Measurements from ENCODE around the gene ATP8A1. TPM values are rescaled to one million over a fixed set of nuclear protein-coding genes. Genes with fewer than 3 reads are reported as not detected.
"Not testable (repeated sequence)": the region's sequence is repeated elsewhere in the genome, so short reads cannot be mapped to it uniquely, and the experiment has no call there.

ATP8A1 gene
- total RNA-seq, 1 donor from 2014 or later = 39.7 TPM

DNA sequence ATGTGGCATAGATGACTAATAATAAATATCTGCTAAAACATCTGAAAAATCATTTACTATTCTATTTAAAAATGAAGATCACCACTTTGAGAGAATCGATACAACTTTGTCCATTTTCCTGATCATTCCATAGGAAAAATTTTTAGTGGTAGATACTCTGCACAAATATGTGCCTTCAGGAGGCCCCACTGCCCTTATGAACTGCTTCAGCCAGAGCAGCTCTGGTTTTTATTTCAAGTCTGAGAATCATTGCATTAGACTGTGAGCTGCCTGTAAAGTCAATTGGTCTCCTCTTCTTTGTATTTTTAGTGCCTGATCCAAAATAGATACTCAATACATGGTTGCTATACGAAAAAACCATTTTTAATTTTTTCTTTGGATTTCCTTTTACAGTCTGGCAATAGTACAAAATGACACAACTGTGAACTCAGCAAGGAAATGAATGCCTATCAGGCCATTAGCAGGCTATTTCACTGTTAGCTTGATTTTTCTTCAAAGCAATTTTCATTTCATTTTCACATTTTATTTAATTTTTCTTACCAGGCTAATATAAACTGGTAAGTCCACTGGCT, 190.5 kb downstream of the ATP8A1 start:
- Histone ChIP-seq H3K4me3 (ENCODE audit: low read length in 3 of 3) (no peak overlapping the region), H3K27ac (ENCODE audit: low read depth, low read length) (no peak overlapping the region), H3K36me3 (ENCODE audit: control insufficient read depth in 3 of 3, insufficient read depth in 3 of 3, low read length in 3 of 3) (peaks cover 6 to 15% (median 8%) of the 10 kb centered on the region in 3 donors), H3K9ac (ENCODE audit: low read depth in 1 of 3, low read length in 3 of 3) (no peak overlapping the region), H3K9me3 (ENCODE audit: control insufficient read depth in 3 of 3, low read length in 3 of 3) (no peaks in the 10 kb centered on the region), H3K4me1 (ENCODE audit: control insufficient read depth in 3 of 3, insufficient read depth in 3 of 3, low read length in 3 of 3) (no peaks in the 10 kb centered on the region), H3K27me3 (ENCODE audit: control insufficient read depth in 3 of 3, insufficient read depth in 3 of 3, low read length in 3 of 3) (no peaks in the 10 kb centered on the region)

- Histone ChIP-seq H3K9me3 (ENCODE audit: control insufficient read depth in 3 of 3, low read length in 3 of 3) (no peaks in the 10 kb centered on the region), H3K4me3 (ENCODE audit: low read length in 3 of 3) (no peak overlapping the region), H3K27me3 (ENCODE audit: control insufficient read depth in 3 of 3, insufficient read depth in 3 of 3, low read length in 3 of 3) (no peaks in the 10 kb centered on the region), H3K27ac (ENCODE audit: low read depth, low read length) (no peak overlapping the region), H3K9ac (ENCODE audit: low read depth in 1 of 3, low read length in 3 of 3) (no peak overlapping the region), H3K36me3 (ENCODE audit: control insufficient read depth in 3 of 3, insufficient read depth in 3 of 3, low read length in 3 of 3) (peaks cover 6 to 15% (median 8%) of the 10 kb centered on the region in 3 donors), H3K4me1 (ENCODE audit: control insufficient read depth in 3 of 3, insufficient read depth in 3 of 3, low read length in 3 of 3) (no peaks in the 10 kb centered on the region)
Measured at GRCh38 chr4:42464550-42465094, 192.3 kb downstream of the ATP8A1 start.

DNA sequence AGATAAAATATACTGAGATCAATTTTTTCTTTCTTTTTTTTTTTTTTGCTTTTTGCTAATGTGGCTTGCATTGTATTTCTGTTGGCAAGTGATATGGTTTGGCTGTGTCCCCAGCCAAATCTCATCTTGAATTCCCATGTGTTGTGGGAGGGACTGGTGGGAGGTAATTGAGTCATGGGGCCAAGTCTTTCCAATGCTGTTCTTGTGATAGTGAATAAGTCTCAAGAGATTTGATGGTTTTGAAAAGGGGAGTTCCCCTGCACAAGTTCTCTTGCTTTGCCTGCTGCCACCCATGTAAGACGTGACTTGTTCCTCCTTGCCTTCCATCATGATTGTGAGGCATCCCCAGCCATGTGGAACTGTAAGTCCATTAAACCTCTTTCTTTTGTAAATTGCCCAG, 195.7 kb downstream of the ATP8A1 start:
- not testable (repeated sequence) for H3K9ac ChIP-seq (ENCODE audit: low read depth in 1 of 3, low read length in 3 of 3); H3K27me3 ChIP-seq (ENCODE audit: control insufficient read depth in 3 of 3, insufficient read depth in 3 of 3, low read length in 3 of 3); H3K4me3 ChIP-seq (ENCODE audit: low read length in 3 of 3); H3K27ac ChIP-seq (ENCODE audit: low read depth, low read length); H3K9me3 ChIP-seq (ENCODE audit: control insufficient read depth in 3 of 3, low read length in 3 of 3); H3K4me1 ChIP-seq (ENCODE audit: control insufficient read depth in 3 of 3, insufficient read depth in 3 of 3, low read length in 3 of 3)
- peaks cover 6 to 15% (median 8%) of the 10 kb centered on the region in 3 donors for H3K36me3 ChIP-seq (ENCODE audit: control insufficient read depth in 3 of 3, insufficient read depth in 3 of 3, low read length in 3 of 3)

DNA sequence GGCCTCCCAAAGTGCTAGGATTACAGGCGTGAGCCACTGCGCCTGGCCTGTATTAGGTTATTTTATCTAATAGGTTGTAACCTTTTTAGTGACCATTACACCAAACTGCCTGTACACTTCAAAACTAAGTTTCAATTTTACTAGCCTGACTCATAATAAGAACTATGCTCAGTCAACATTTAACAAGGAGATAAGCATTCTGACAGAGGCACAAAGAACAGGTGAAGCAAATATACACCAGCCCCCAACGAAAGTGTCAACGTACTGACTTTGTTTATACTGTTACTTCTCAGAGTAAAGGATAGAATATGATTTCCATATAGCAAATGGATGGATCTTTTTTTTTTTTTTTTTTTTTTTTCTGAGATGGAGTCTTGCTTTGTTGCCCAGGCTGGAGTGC, 196.9 kb downstream of the ATP8A1 start:
- no peak overlapping the region for H3K27ac ChIP-seq (ENCODE audit: low read depth, low read length)
- no peaks in the 10 kb centered on the region for H3K4me1 ChIP-seq (ENCODE audit: control insufficient read depth in 3 of 3, insufficient read depth in 3 of 3, low read length in 3 of 3)
- H3K4me3 ChIP-seq (ENCODE audit: low read length in 3 of 3) = no peak overlapping the region
- H3K9me3 ChIP-seq (ENCODE audit: control insufficient read depth in 3 of 3, low read length in 3 of 3) = no peaks in the 10 kb centered on the region
- no peaks in the 10 kb centered on the region for H3K27me3 ChIP-seq (ENCODE audit: control insufficient read depth in 3 of 3, insufficient read depth in 3 of 3, low read length in 3 of 3)
- H3K9ac ChIP-seq (ENCODE audit: low read depth in 1 of 3, low read length in 3 of 3) = no peak overlapping the region
- peaks cover 6 to 16% (median 8%) of the 10 kb centered on the region in 3 donors for H3K36me3 ChIP-seq (ENCODE audit: control insufficient read depth in 3 of 3, insufficient read depth in 3 of 3, low read length in 3 of 3)

GRCh38 chr4:42458657-42459056, 198.2 kb downstream of the ATP8A1 start:
- H3K9ac ChIP-seq (ENCODE audit: low read depth in 1 of 3, low read length in 3 of 3) = no peak overlapping the region
- no peaks in the 10 kb centered on the region for H3K4me1 ChIP-seq (ENCODE audit: control insufficient read depth in 3 of 3, insufficient read depth in 3 of 3, low read length in 3 of 3)
- H3K27ac ChIP-seq (ENCODE audit: low read depth, low read length) = no peak overlapping the region
- no peaks in the 10 kb centered on the region for H3K27me3 ChIP-seq (ENCODE audit: control insufficient read depth in 3 of 3, insufficient read depth in 3 of 3, low read length in 3 of 3)
- no peaks in the 10 kb centered on the region for H3K9me3 ChIP-seq (ENCODE audit: control insufficient read depth in 3 of 3, low read length in 3 of 3)
- no peak overlapping the region for H3K4me3 ChIP-seq (ENCODE audit: low read length in 3 of 3)
- H3K36me3 ChIP-seq (ENCODE audit: control insufficient read depth in 3 of 3, insufficient read depth in 3 of 3, low read length in 3 of 3) = peaks cover 0 to 15% (median 4%) of the 10 kb centered on the region in 3 donors

GRCh38 chr4:42454755-42455420, 202.0 kb downstream of the ATP8A1 start:
- Histone ChIP-seq H3K27me3 (ENCODE audit: control insufficient read depth in 3 of 3, insufficient read depth in 3 of 3, low read length in 3 of 3) (no peaks in the 10 kb centered on the region), H3K9me3 (ENCODE audit: control insufficient read depth in 3 of 3, low read length in 3 of 3) (no peaks in the 10 kb centered on the region)

GRCh38 chr4:42453612-42454011, 203.3 kb downstream of the ATP8A1 start:
- H3K27ac ChIP-seq (ENCODE audit: low read depth, low read length) = no peak overlapping the region
- H3K36me3 ChIP-seq (ENCODE audit: control insufficient read depth in 3 of 3, insufficient read depth in 3 of 3, low read length in 3 of 3) = peaks cover 0 to 18% (median 15%) of the 10 kb centered on the region in 3 donors
- no peaks in the 10 kb centered on the region for H3K4me1 ChIP-seq (ENCODE audit: control insufficient read depth in 3 of 3, insufficient read depth in 3 of 3, low read length in 3 of 3)
- no peaks in the 10 kb centered on the region for H3K9me3 ChIP-seq (ENCODE audit: control insufficient read depth in 3 of 3, low read length in 3 of 3)
- H3K9ac ChIP-seq (ENCODE audit: low read depth in 1 of 3, low read length in 3 of 3) = no peak overlapping the region
- H3K27me3 ChIP-seq (ENCODE audit: control insufficient read depth in 3 of 3, insufficient read depth in 3 of 3, low read length in 3 of 3) = no peaks in the 10 kb centered on the region
- no peak overlapping the region for H3K4me3 ChIP-seq (ENCODE audit: low read length in 3 of 3)

More at GRCh38 chr4:42454755-42455420, 202.0 kb downstream of the ATP8A1 start:
- peaks cover 0 to 18% (median 11%) of the 10 kb centered on the region in 3 donors for H3K36me3 ChIP-seq (ENCODE audit: control insufficient read depth in 3 of 3, insufficient read depth in 3 of 3, low read length in 3 of 3)
- no peak overlapping the region for H3K27ac ChIP-seq (ENCODE audit: low read depth, low read length)
- no peaks in the 10 kb centered on the region for H3K4me1 ChIP-seq (ENCODE audit: control insufficient read depth in 3 of 3, insufficient read depth in 3 of 3, low read length in 3 of 3)
- H3K4me3 ChIP-seq (ENCODE audit: low read length in 3 of 3) = no peak overlapping the region
- no peak overlapping the region for H3K9ac ChIP-seq (ENCODE audit: low read depth in 1 of 3, low read length in 3 of 3)

- Histone ChIP-seq H3K4me1 (ENCODE audit: control insufficient read depth in 3 of 3, insufficient read depth in 3 of 3, low read length in 3 of 3) (no peaks in the 10 kb centered on the region), H3K4me3 (ENCODE audit: low read length in 3 of 3) (no peak overlapping the region), H3K27me3 (ENCODE audit: control insufficient read depth in 3 of 3, insufficient read depth in 3 of 3, low read length in 3 of 3) (no peaks in the 10 kb centered on the region), H3K36me3 (ENCODE audit: control insufficient read depth in 3 of 3, insufficient read depth in 3 of 3, low read length in 3 of 3) (peaks cover 0 to 18% (median 15%) of the 10 kb centered on the region in 3 donors), H3K9ac (ENCODE audit: low read depth in 1 of 3, low read length in 3 of 3) (no peak overlapping the region), H3K9me3 (ENCODE audit: control insufficient read depth in 3 of 3, low read length in 3 of 3) (no peaks in the 10 kb centered on the region), H3K27ac (ENCODE audit: low read depth, low read length) (no peak overlapping the region)
Measured at GRCh38 chr4:42452823-42453222, 204.1 kb downstream of the ATP8A1 start.

DNA sequence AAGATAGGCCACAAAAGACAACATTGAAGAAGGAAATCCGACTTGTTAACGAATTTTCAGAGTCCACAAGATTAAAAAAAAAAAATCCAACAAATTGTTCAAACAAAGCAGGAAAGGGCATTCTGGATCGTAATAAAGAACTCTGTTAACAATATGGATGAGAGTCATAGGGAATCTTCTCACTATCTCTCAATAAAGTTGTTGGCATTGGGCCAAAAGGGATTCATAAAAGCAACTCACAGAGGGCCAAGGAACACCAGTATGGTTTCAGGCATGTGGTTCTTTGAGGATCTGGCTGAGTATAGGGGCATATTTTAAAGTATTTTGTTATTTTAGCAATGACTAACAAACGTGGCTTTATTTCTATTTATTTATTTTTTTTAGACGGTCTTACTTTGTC, 210.1 kb downstream of the ATP8A1 start:
- Histone ChIP-seq H3K9me3 (ENCODE audit: control insufficient read depth in 3 of 3, low read length in 3 of 3) (no peaks in the 10 kb centered on the region), H3K9ac (ENCODE audit: low read depth in 1 of 3, low read length in 3 of 3) (no peak overlapping the region), H3K4me1 (ENCODE audit: control insufficient read depth in 3 of 3, insufficient read depth in 3 of 3, low read length in 3 of 3) (no peaks in the 10 kb centered on the region), H3K27me3 (ENCODE audit: control insufficient read depth in 3 of 3, insufficient read depth in 3 of 3, low read length in 3 of 3) (no peaks in the 10 kb centered on the region), H3K27ac (ENCODE audit: low read depth, low read length) (no peak overlapping the region), H3K36me3 (ENCODE audit: control insufficient read depth in 3 of 3, insufficient read depth in 3 of 3, low read length in 3 of 3) (peaks cover 5 to 35% (median 22%) of the 10 kb centered on the region in 3 donors), H3K4me3 (ENCODE audit: low read length in 3 of 3) (no peak overlapping the region)

DNA sequence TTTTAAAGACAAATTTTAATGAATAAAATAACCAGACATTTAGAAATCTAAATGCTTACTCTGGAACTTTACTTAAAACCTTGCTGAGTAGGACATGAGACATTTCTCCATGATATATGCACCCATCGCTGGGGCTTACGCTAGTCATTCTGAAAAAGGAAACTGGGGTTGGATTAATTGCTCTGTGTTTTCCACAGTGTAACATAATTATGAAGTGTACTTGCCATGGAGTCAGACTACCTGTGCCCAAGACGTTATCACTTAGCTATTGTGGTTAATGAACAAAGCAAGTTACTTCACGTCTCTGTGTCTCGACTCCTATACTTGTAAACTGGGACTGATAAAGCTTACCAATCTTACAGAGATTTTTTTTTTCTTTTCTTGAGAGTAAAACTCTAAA, 211.9 kb downstream of the ATP8A1 start:
- Histone ChIP-seq H3K4me3 (ENCODE audit: low read length in 3 of 3) (no peak overlapping the region), H3K27ac (ENCODE audit: low read depth, low read length) (no peak overlapping the region), H3K9me3 (ENCODE audit: control insufficient read depth in 3 of 3, low read length in 3 of 3) (no peaks in the 10 kb centered on the region), H3K9ac (ENCODE audit: low read depth in 1 of 3, low read length in 3 of 3) (no peak overlapping the region), H3K36me3 (ENCODE audit: control insufficient read depth in 3 of 3, insufficient read depth in 3 of 3, low read length in 3 of 3) (peaks cover 5 to 29% (median 13%) of the 10 kb centered on the region in 3 donors), H3K27me3 (ENCODE audit: control insufficient read depth in 3 of 3, insufficient read depth in 3 of 3, low read length in 3 of 3) (no peaks in the 10 kb centered on the region), H3K4me1 (ENCODE audit: control insufficient read depth in 3 of 3, insufficient read depth in 3 of 3, low read length in 3 of 3) (no peaks in the 10 kb centered on the region)
